DND-41 (cell line): ENCODE measurements around the gene JUN.

Experiments
- EZH2 ChIP-seq: IDR thresholded peaks from 3 replicates; pipeline ENCODE4 v1.6.1; 2012; ENCODE audit warnings: borderline replicate concordance, low read depth, mild to moderate bottlenecking, moderate library complexity, low read length, inconsistent platforms; ENCODE audit not compliant: severe bottlenecking
- TF ChIP-seq, protein P1 (sequence below): IDR thresholded peaks from 2 replicates; pipeline ENCODE4 v1.5.1; 2012; ENCODE audit warnings: borderline replicate concordance, low read length, moderate library complexity, mild to moderate bottlenecking; ENCODE audit not compliant: poor library complexity, severe bottlenecking; ENCODE audit errors: extremely low read depth

DNA sequence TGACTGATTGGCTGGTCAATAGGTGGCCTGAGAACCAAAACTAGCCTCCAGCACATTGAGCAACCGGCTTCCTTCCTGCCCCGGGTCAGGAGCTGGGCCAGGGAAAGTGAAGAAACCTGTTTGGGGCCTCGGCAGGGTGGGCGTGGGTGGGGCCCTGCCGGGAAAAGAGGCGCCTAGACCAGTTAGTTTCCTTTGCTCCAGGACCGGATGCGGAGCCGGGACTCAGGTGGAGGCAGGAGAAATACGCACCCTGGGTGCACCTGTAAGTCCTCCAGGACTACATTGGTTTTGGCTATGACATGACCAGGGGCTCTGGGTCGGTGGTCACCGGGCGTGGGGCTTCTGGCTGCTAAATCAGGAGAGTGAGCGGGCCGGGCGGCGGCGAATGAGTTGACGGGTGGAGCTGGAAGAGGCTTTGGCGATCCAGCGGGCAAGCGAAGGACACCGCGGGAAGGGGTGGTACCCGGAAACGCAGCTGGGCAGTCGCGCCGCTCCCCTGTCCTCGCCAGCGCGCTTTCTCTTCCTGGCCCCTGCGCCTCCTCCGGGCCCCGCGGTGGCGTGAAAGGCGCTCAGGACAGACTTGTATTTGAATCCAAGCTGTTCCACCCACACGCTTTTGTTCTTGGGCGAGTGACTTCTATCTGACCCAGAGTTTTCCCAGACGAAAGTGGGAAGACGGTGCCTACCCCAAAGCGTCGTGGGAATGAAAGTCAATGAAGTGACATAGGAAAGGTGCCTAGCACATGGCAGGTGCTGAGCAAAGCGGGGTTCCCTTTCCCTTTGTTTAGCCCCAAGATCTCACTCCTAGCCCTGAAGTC lies 30.6 kb upstream of the JUN start:
- TF ChIP-seq, protein P1, sequence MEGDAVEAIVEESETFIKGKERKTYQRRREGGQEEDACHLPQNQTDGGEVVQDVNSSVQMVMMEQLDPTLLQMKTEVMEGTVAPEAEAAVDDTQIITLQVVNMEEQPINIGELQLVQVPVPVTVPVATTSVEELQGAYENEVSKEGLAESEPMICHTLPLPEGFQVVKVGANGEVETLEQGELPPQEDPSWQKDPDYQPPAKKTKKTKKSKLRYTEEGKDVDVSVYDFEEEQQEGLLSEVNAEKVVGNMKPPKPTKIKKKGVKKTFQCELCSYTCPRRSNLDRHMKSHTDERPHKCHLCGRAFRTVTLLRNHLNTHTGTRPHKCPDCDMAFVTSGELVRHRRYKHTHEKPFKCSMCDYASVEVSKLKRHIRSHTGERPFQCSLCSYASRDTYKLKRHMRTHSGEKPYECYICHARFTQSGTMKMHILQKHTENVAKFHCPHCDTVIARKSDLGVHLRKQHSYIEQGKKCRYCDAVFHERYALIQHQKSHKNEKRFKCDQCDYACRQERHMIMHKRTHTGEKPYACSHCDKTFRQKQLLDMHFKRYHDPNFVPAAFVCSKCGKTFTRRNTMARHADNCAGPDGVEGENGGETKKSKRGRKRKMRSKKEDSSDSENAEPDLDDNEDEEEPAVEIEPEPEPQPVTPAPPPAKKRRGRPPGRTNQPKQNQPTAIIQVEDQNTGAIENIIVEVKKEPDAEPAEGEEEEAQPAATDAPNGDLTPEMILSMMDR = no peak
- no peak for TF ChIP-seq EZH2
